DND-41 (cell line): ENCODE data around the gene SEC61G.

ENCODE experiments used
- CTCF ChIP-seq: IDR thresholded peaks from 2 replicates; pipeline ENCODE4 v1.5.1; 2012; ENCODE audit warnings: borderline replicate concordance, low read length, moderate library complexity, mild to moderate bottlenecking; ENCODE audit not compliant: poor library complexity, severe bottlenecking; ENCODE audit errors: extremely low read depth
- EZH2 ChIP-seq: IDR thresholded peaks from 3 replicates; pipeline ENCODE4 v1.6.1; 2012; ENCODE audit warnings: borderline replicate concordance, low read depth, mild to moderate bottlenecking, moderate library complexity, low read length, inconsistent platforms; ENCODE audit not compliant: severe bottlenecking

DNA sequence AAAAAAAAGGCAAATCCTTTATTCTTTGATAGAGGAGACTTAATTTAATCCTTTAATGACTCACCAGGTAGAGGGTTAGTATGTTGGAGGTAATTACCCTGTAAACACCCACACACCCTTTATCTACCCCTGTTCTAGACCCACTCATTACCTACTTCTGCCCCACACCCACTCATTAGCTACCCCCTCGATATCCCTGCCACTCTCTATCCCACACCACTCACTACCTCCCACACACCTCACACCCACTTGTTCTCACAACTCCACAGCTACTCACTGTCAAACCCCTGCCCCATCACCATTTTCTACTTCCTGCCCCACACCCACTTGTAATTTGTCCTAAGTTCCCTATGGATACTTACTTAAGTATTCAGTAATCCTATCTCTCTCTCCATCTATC lies 49.7 kb downstream of the SEC61G start:
- TF ChIP-seq CTCF (no peak), EZH2 (no peak)
